ENCODE data around the gene PODXL.

The PODXL gene

DNA sequence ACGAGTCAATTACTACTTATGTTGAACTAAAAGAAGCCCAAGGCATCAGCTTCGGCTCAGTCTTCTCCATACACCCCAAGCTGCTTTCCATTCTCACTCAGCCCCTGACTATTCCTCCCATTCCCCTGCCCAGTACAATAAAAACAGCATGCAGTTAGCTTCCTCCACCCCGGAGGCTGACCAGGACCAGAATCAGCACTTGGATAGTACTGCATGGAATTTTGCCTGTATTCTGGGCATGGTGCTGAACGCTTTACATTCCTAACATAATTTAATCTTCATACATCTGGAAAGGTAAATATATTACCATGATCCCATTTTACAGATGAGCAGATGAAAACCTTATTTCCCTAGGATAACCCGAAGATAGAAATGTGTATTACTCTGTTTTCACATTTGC is 7.5 kb upstream of the PODXL start:
- DNase-seq: no peak

DNA sequence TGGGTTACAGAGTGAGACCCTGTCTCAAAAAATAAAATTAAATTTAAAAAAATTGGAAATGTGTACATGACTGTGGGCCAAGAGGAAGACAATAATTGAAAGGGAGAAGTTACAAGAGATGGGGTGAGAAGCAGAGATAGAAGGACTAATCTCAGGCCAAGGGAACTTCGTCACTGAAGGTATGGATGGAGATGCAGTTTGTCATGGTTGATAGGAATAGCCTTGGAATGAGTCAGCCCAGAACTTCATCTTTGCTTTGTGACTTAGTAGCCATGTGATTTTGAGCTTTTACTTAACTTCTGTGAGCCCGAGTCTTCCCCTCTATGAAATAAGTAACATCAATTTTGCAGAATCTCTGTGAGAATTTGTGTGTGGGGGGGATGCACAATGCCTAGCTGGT is 6.5 kb upstream of the PODXL start:
- DNase-seq: no peak

DNA sequence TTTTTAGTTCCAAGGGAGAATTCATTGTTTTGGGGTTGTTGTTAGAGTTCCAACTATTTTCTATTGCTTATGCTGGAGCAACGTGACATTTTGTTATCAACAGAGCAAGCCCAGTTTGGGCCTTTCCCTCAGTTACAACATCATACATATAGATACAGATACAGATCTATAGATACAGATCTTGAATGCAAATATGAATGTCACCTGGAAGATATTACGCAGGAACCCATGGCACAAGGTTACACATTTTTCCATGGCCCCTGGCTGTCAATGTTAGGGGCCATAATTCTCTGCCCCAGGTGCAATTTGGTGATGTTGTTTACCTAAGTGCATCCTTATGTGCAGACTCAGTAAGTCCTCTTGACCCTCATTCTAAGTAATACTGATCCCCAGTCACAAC is 3.6 kb upstream of the PODXL start:
- no peak for DNase-seq

DNA sequence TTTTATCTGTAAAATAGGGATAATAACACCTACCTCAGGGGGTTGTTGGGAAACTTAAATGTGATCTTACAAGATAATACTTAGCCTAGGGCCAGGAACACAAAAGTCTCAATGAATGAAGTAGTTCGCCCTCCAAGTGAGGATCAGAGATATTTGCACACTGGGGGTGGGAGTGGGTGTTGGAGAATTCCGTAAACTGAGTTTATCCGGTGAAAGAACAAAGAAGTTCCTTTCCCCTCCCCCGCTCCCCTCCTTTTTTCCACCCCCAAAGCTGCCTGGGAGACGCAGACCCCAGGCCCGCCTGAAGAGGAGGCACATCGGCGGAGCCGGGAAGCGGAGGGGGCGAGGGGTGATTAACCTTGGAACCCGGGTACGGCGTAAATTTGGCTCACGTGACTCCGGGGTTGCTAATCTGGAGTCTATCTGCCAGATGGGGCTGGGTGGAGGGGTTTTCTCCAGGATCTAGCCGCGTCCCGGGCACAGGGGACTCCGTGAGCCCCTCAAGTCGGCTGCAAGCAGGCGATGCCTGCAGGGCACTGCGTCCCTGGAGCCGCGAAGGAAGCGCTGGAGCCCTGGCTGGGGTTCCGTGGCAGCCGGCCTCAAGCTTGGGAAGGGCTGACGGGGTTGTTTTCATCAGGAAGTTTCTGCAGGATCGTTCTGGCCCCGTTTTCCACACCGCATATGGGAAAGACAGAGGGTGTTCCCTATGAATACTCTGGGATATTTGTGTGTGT is 1.4 kb upstream of the PODXL start:
- DNase-seq: no peak

DNA sequence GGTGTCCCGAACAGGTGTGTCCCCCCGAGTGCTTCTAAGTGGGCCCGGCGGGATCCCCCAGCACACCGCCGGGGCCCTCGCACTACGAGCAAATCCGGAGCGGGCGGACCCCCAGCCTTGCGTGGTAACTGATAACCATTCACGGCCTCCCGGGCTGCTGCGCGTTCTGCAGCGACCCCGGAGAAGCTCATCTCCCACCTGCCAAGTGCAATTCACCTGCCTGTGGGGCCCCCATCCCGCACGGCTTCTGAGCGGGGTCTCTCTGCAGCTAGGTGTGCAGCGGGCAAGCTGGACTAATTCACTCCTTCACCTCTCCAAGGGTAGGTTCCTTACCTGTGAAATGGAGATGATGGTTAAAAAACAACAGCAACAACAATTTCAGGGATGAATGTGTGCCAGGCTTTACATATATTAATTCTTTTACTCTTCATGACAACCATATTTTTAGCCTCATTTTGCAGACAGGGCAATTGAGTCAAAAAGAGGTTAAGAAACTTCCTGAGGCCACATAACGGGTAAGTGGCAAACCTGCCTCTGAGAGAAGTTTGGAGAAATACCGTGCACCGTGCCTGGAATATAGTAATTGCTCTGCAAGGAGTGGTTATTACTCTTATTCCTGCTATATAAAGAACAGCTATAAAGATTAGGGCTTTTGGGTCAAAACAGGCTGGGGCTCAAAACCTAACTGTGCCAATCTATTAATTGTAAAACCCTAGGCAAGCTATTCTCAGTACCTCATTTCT is 652 bp upstream of the PODXL start:
- DNase-seq: no peak

DNA sequence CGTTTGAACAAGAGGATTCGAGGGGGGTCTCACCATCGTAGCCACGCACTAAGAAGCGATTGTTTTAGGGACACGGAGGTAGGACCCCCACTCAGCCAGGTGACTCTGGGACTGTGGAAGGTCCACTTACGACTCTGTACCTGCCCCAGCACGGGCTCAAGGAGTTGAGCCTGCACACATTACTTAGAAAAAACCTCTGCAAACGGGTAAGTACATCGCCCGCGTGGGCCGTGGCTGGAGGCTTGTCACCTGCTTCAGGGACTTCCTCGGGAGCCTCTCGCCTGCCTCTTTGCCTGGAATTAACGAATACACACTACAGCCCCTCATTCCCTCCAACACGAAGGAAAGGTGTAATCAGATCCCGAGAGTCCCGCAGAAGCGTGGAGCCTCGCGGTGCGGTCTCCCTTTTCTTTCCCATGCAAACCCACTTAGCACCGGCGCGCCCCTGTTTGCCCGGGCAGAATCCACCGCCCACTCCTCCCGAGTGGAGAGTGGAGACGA is 826 bp downstream of the PODXL start:
- DNase-seq: no peak

DNA sequence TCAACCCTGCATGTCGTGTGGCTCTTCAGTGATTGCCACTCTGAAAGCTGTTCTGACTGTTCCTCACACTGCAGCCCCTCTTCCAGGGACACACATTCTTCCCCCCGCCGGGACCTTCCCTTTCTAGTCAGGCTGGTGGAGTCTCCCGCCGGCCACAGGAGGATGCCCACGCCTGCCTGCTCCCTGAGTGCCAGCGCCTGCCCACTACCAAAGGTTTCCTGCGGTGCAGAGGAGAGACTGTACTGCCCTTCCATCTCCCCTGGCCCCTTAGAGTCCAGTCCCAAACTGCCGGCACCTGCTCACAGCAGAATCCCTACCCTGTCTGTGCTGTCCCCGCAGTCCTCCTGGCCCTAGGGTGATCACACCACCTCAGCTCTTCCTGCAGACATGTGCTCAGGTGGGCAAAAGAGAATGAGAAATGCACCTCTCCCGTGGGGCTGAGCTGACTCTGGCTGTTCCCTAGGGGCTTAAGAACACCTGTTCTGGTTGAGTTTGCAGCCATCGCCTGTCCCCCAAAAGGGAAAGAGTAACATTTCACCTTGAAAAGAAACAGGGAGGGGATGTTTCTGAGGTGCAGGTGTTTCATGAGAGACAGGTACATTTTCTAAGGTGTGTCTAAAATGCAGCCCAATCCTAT is 1.4 kb downstream of the PODXL start:
- no peak for DNase-seq

DNA sequence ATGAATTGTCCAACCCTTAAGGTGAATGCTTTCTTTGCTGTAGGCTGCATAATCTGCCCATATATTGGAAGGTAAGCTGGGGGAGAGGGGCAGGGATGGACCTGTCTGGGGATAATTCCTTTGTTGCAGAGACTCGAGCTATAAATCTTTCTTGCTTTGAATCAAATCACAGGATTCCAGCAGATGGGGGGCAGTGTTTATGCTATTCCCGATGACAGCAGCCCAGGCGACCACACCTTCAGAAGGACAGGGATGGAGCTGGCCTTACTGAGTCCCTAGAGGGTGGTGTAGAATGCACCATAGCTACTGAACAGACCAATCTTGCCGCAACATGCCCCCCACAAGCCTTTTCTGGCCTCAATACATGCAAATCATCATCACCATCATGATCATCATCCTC is 2.5 kb downstream of the PODXL start:
- DNase-seq: no peak

DNA sequence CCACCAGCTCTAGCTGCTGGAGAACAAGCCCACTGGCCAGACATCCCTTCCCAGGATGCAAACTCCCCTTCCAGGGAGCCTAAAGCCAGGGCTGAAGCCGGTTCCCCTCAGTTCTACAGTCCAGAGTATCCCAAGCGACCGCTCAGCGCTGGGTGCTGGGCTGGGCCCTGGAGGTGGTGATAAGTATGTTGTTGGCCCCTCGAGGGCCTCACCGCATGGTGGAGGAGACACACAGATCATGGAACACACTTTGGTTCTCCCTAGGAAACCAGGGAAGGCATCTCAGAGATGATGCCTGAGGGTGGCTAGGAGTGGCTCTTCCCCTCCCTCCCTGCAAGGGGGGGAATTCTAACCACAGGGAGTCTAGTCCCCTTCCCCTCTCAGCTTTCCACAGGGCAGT is 4.4 kb downstream of the PODXL start:
- DNase-seq: no peak

DNA sequence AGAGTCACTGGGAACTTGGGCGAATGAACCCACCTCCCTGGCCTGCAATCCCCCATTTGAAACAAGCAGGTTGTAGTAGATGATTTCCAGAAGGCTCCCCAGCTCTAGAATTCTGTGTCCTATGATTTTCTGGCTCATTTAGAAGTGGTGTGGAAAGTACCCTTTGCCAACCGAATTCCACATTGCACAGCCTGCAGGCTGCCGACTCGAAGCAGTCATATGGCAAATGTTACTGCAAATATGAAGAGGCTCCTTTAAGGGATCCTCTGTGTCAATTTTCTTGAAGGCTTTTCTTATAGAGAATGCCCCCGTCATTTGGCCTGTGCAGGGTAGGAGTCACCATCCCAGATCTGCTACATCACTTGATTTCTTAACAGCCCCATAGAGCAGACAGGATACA is 5.6 kb downstream of the PODXL start:
- no peak for DNase-seq

DNA sequence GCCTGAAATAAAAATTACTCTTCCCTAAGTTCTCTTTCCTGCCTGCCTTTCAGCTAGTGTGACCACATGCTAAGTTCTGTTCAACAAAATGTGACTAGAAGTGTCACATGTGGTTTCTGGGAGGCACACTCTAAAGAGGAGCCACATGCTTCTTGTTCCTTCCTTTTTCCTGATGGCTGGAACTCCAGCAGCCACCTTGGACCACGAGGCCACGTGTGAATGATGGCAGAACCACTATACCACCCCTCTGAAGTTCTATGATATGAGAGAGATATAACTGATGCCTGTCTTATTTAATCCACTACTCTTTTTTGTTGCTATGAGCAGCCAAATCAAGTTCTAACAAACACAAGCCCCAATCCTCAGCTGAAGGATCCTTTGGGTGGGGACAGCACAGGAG is 8.1 kb downstream of the PODXL start:
- DNase-seq: no peak

DNA sequence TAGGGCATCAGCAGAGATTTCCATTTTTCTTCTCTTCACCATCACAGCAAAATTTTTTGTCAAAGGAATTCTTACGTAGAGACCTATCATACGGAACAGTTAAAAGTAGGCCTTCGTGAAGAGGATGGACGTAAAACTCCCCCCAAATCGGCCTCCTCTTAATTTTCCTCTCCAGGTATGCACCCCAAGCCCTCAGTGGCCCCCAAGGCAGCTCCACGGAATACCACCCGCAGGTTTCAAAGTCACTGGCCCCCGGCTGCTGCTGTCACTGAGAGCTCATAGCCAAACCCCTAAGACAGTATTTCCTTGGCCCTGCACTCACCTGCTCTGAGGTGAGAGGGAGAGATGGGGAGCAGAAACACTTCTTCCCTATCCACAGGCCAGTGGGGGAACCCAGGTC is 8.8 kb downstream of the PODXL start:
- DNase-seq: no peak

DNA sequence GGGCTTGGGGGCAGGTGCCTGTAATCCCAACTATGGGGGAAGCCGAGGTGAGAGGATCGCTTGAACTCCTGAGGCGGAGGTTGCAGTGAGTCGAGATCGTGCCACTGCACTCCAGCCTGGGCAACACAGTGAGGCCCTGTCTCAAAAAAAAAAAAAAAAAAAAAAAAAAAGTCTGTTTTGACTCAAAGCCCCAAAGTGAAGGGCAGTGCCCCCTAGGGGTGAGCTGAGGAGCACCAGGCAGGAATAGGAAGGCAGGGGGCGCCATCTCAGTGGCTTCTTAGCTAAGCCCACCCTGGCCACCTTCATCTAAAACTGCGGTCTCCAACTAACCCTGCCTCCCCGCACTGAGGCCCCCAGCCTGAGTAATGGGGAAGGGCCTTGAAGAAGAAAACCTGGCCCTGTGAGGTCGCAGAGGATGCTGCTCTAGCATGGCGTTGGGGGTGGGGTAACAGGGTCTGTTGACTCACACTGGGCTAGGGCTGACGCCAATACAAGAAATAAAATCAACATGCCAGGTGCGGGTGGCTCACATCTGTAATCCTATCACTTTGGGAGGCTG is 9.8 kb downstream of the PODXL start:
- DNase-seq: no peak

DNA sequence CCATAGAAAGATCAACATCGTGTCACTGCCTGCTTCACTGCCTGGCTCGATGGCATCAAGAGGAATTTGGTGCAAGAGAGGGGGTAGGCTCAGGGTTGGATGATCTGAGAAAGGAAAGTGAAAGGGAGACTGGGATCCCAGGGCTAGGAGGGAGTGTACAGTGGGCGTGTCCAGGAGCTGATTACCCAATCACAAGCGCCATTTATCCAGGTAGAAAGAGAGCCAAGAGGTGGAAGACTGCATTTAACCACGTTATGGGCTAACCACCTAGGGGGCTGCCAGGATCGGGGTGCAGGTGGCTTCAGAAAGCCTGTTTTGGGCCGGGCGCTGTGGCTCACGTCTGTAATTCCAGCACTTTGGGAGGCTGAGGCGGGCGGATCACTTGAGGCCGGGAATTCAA is 10.3 kb downstream of the PODXL start:
- DNase-seq: no peak

DNA sequence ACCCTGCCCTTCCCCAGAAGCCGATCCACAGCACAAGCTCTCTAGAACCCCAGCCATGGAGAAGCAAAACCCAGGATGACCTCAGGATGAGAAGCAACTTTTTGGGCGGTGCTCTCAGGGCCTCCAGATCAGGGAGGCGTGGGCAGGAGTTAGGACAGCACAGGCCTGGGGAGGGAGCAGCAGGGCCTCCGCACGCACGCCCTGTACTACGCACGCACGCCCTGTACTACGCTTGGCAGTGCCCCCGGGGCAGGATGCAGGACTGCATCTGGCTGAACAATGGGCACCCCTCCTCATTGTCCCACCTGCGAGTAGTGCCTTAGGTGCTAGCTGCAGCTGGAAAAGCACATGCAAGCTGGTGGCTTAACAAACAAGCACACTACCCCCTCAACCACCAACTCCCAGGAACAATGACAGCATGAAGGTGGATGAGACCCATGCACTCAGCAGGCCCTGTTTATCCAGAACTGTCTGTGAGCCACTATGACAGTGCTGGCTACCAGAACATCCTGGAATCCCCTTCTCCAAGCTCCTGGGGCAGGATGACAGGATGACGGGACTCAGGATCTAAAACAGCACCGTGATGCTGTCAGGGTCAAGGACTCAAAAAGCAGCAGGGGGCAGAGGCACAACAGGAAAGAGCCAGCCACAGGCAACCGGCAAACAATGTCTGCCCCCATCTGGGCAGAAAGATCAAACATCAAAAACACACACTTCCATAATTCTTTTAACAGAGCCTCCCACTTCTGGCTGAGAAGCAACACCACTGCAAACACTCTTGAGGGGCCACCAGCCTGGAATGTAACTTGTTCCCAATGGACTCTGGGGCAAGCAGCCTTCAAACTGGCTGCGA is 11.8 kb downstream of the PODXL start:
- peak; percentile 70 for DNase-seq

DNA sequence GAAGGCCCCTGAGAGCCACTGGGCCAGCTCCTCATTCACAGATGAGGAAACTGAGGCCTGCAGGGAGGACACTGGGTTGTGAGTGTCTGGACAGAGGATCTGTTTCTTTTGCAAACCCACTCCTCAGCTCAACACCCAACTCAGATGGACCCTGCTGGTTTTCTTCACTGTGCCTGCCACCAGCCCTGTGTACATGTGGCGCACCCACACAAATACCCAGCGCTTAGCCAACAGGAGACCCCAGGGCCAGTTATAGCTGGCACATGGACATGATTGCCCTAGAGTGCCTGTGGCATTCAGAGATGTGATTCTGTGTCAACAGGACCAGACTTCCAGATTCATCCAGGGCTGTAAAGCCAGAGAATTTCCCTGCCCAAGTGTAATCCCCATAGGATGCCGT is 12.4 kb downstream of the PODXL start:
- no peak for DNase-seq

DNA sequence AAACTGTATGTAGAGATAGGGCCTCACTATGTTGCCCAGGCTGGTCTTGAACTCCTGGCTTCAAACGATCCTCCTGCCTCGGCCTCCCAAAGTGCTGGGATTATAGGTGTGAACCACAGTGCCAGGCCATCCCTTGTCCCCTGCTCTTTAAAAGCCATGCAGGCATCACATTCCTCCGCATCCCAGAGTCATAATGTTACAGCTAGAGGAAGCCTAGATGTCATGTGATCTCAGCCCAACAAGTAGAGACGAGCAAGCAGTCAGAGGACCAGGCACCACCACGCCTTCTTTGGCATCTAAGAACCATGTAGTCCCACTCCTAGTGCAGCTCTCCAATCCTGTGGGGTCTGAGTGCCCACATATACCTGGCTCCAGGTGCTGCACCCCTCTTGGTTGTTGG is 13.1 kb downstream of the PODXL start:
- no peak for DNase-seq

DNA sequence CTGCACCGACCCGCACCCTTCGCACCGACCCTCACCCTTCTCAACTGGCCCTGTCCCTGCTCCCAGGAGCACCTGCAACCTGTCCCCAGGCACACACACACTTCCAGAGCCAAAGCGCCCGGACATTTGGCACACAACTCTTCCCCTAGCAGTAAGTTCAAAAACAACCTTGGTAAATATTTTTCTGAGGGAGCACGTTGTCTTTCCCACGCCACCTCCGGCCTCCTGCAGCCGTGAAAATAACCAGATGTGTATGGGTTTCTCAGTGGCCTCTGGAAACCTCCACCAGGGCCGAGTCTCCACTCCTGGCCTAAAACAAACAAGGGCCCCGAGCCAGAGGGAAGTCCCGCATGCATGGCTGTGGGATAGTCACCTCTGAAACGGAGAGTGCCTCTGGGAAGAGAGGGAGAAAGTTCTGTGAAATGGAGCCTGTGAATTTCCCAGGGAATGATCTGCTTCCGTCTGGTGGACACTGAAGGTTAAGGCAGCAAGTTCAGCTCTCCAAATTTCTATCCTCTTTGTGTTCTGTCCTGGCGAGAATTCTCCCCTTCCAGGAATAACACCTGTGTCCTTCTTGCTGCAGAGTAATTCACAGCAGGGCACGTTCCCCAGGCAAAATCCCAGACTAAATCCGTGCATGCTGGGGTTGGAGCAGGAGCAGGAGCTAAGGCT is 15.8 kb downstream of the PODXL start:
- no peak for DNase-seq

DNA sequence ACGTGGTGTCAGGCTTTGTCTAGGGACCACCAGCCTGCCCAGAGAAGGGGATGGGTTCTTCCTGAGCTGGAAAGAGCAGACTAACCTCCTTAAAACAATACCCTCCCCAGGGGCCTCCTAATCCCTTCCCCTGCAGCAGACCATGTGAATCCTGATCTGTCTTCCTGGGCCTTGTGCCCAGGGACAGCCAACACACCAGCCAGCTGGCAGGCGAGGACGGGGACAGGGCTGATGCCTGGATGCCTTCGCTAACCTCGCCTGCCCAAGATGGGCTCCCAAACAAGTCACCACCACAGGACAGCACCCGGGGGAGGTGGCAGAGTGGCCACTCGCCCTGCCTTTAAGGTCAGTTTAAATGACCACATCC is 17.6 kb downstream of the PODXL start:
- DNase-seq: no peak

DNA sequence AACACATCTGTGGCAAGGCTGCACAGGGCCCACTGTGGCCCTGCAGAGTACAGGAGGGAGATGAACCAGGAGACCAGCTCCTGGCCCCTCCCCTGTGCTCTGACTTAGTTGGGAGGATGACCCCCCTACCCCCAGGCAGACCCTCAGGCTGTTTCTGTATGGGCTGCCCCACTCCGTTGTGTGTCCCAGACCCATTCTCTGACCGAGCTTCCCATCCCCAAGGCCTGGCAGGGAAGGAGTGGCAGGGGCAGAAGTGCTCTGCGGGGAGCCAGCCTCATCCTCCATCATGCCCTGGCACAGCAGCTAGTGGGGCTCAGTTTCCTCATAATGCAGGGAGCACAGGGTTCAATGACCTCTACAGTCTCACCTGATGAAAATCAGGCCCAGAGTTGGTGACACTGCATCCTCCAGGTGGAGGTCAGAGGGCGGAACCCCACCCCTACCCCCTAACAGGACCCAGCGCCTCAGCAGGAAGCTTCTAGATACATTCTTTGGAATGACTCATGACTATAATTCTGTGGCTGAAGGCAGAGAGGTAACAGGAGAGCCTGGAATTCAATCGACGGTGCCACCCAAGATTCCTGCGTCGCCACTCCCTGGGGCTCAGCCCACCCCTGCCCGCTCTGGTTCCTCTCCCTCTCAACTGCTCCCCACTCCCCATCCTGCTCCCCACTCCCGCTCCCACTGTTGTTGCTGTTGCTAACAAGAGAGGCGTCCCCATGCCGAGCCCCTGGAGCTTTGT is 18.2 kb downstream of the PODXL start:
- peak; percentile 61 for DNase-seq

DNA sequence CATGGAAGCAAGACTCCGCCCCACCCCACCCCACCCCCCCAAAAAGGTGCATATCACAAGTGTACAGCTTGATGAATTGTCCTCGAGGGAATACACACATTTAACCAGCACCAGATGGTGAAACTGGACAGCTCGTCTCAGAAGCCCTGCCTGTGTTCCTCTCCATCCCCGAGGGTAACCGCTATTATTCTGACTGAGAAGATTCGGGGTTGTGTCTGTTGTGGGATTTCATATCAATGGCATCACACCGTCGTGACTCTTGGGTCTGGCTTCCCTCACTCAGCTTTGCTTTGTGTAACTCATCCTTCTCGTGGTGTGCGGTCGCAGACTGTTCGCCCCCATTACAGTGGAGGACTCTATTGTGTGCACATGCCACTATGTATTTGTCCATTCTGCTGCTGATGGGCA is 18.9 kb downstream of the PODXL start:
- peak; percentile 64 for DNase-seq
